Transverse colon (tissue), 4 donors: ENCODE results near the gene PDZD7.

ENCODE experiments used
- EP300 ChIP-seq: sonication (generic); formaldehyde crosslinking; IDR thresholded peaks from one replicate; pipeline ENCODE4 v1.6.1; 2017; ENCODE audit warnings: antibody characterized with exemption, low read depth
- POLR2A ChIP-seq: fragments of 450-650 bp; IDR thresholded peaks from one replicate; pipeline ENCODE4 v1.6.1; 2016; ENCODE audit warnings: antibody characterized with exemption, mild to moderate bottlenecking, moderate library complexity
- POLR2AphosphoS5 ChIP-seq, 3 donors: sonication (generic); formaldehyde crosslinking; IDR thresholded peaks; one replicate each; pipeline ENCODE4 v1.6.1; 2016; ENCODE audit warnings: antibody characterized with exemption in 3 of 3
- TF ChIP-seq, protein P1 (sequence below), 5 experiments: fragments of 200-600 bp in 3 of 5; fragments of 450-650 bp in 2 of 5; sonication (generic) in 3 of 5; IDR thresholded peaks; 1 replicate in 2 of 5; 2 replicates in 3 of 5; pipeline ENCODE4 v1.5.1; 2016 to 2017; ENCODE audit warnings: antibody characterized with exemption in 5 of 5, inconsistent platforms in 3 of 5, mild to moderate bottlenecking in 2 of 5, moderate library complexity in 1 of 5

DNA sequence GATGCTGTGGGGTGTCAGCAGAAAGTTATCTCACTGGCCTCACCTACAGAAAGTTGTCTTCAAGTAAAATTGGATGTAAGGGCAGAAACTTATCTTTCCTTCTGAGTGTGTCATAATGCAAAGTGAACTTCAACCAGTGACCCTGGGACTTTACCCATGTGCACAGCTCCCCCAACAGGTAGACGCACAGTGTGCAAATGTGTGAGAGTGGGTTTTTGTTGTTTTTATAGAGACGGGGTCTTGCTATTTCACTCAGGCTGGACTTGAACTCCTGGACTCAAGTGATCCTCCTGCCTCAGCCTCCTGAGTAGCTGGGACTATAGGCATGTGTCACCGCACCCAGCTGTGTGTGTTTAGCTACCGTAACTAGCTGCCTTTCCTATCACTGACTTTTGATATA is 24.5 kb upstream of the PDZD7 start:
- TF ChIP-seq, protein P1, sequence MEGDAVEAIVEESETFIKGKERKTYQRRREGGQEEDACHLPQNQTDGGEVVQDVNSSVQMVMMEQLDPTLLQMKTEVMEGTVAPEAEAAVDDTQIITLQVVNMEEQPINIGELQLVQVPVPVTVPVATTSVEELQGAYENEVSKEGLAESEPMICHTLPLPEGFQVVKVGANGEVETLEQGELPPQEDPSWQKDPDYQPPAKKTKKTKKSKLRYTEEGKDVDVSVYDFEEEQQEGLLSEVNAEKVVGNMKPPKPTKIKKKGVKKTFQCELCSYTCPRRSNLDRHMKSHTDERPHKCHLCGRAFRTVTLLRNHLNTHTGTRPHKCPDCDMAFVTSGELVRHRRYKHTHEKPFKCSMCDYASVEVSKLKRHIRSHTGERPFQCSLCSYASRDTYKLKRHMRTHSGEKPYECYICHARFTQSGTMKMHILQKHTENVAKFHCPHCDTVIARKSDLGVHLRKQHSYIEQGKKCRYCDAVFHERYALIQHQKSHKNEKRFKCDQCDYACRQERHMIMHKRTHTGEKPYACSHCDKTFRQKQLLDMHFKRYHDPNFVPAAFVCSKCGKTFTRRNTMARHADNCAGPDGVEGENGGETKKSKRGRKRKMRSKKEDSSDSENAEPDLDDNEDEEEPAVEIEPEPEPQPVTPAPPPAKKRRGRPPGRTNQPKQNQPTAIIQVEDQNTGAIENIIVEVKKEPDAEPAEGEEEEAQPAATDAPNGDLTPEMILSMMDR (IDR thresholded peaks at IDR 0.05): no peak
- TF ChIP-seq POLR2A: no peak
- TF ChIP-seq EP300: no peak
- TF ChIP-seq POLR2AphosphoS5 (IDR thresholded peaks at IDR 0.05): no peak
